ENCODE results near the gene ECM1.

GRCh38 chr1:150484431-150484830 is 23.5 kb upstream of the ECM1 start:
- TF ChIP-seq CTCF (IDR thresholded peaks at IDR 0.05) (no peak), POLR2A (IDR thresholded peaks at IDR 0.05) (no peak)

All from right lobe of liver (tissue), 4 donors.